SK-N-SH (cell line): Measurements from ENCODE around the gene CD72. TPM values are rescaled to one million over a fixed set of nuclear protein-coding genes. Genes with fewer than 3 reads are reported as not detected.

ENCODE experiments used
- CTCF ChIA-PET: fragments of 300-600, 350-600 bp; formaldehyde crosslinking; extraction: SDS; loops from one replicate; lab custom pipeline; 2021; lab: Yijun Ruan, JAX
- POLR2A ChIA-PET: fragments of 350-600 bp; sonication (Branson Sonifier 250); formaldehyde crosslinking; extraction: SDS; loops from one replicate; lab custom pipeline; 2020; ENCODE audit warnings: antibody characterized with exemption, inconsistent platforms; lab: Yijun Ruan, JAX
- DNase-seq: peaks from one replicate; pipeline ENCODE4 v3.0.0; 2012
- H2AFZ ChIP-seq: fragments of 200-600 bp; sonication (generic); 2 replicates; pipeline ENCODE4 v1.8.1; 2016; ENCODE audit warnings: antibody characterized with exemption, mild to moderate bottlenecking, low read depth
- H3F3A ChIP-seq: fragments of 200-600 bp; sonication (generic); replicated peaks from 2 replicates; pipeline ENCODE3; 2016; ENCODE audit warnings: antibody characterized with exemption, mild to moderate bottlenecking; ENCODE audit not compliant: insufficient read depth
- H3K27ac ChIP-seq, 2 experiments: fragments of 200-500 bp in 1 of 2; fragments of 200-600 bp in 1 of 2; sonication (Bioruptor generic) in 1 of 2; sonication (generic), shearing (Covaris generic) in 1 of 2; 2 replicates each; pipeline versions ENCODE4 v1.5.1 to v1.6.1; 2014 to 2016; ENCODE audit warnings: low read depth in 2 of 2, inconsistent platforms in 1 of 2, low read length in 1 of 2, mild to moderate bottlenecking in 1 of 2, mixed read lengths in 1 of 2
- H3K27me3 ChIP-seq: fragments of 200-600 bp; sonication (generic), shearing (Covaris generic); 2 replicates; pipeline ENCODE4 v1.6.1; 2016; ENCODE audit warnings: mixed run types; ENCODE audit not compliant: insufficient read depth
- H3K36me3 ChIP-seq, 2 experiments: fragments of 200-500 bp in 1 of 2; fragments of 200-600 bp in 1 of 2; sonication (Bioruptor generic) in 1 of 2; sonication (generic) in 1 of 2; replicated peaks in 1 of 2; 2 replicates each; pipeline versions ENCODE3 to v1.5.1; 2014 to 2016; ENCODE audit warnings: low read length in 1 of 2, mild to moderate bottlenecking in 1 of 2; ENCODE audit not compliant: insufficient read depth in 2 of 2, control insufficient read depth in 1 of 2
- H3K4me1 ChIP-seq, 2 experiments: fragments of 200-500 bp in 1 of 2; fragments of 200-600 bp in 1 of 2; sonication (Bioruptor generic) in 1 of 2; sonication (generic), shearing (Covaris generic) in 1 of 2; 2 replicates each; pipeline versions ENCODE4 v1.5.1 to v1.6.1; 2014 to 2016; ENCODE audit warnings: low read depth in 1 of 2, low read length in 1 of 2, mixed run types in 1 of 2; ENCODE audit not compliant: insufficient read depth in 2 of 2, control insufficient read depth in 1 of 2
- H3K4me2 ChIP-seq: fragments of 200-600 bp; sonication (generic), shearing (Covaris generic); 2 replicates; pipeline ENCODE4 v1.6.1; 2017; ENCODE audit warnings: mixed run types
- H3K4me3 ChIP-seq, 2 experiments: fragments of 200-500 bp in 1 of 2; fragments of 200-600 bp in 1 of 2; sonication (Bioruptor generic) in 1 of 2; sonication (generic), shearing (Covaris generic) in 1 of 2; 2 replicates each; pipeline versions ENCODE4 v1.5.1 to v1.8.1; 2014 to 2016; ENCODE audit warnings: low read depth in 2 of 2, inconsistent platforms in 1 of 2, low read length in 1 of 2, mild to moderate bottlenecking in 1 of 2, mixed read lengths in 1 of 2, moderate library complexity in 1 of 2
- H3K79me2 ChIP-seq: fragments of 200-600 bp; sonication (generic); 2 replicates; pipeline ENCODE4 v1.8.1; 2017; ENCODE audit warnings: mild to moderate bottlenecking; ENCODE audit not compliant: insufficient read depth
- H3K9ac ChIP-seq: fragments of 200-600 bp; sonication (generic); 2 replicates; pipeline ENCODE4 v1.6.1; 2017; ENCODE audit warnings: mixed run types
- H3K9me2 ChIP-seq: fragments of 200-600 bp; sonication (generic); 2 replicates; pipeline ENCODE4 v1.6.1; 2017; ENCODE audit warnings: mixed run types
- H3K9me3 ChIP-seq: fragments of 200-600 bp; sonication (generic); 2 replicates; pipeline ENCODE4 v1.6.1; 2017; ENCODE audit warnings: mixed run types, mild to moderate bottlenecking, moderate library complexity
- H4K20me1 ChIP-seq: fragments of 200-600 bp; sonication (generic); 2 replicates; pipeline ENCODE4 v1.6.1; 2017; ENCODE audit warnings: mild to moderate bottlenecking, mixed run types; ENCODE audit not compliant: insufficient read depth
- CHD2 ChIP-seq: fragments of 150-350 bp; IDR thresholded peaks from 2 replicates; pipeline ENCODE4 v1.6.1; 2018; ENCODE audit warnings: low read length; ENCODE audit not compliant: partially characterized antibody
- CTCF ChIP-seq: fragments of 200-600 bp; sonication (generic); IDR thresholded peaks from 2 replicates; pipeline ENCODE4 v1.6.1; 2017; ENCODE audit warnings: antibody characterized with exemption, mild to moderate bottlenecking, moderate library complexity
- GATA2 ChIP-seq: sonication (generic); formaldehyde crosslinking; IDR thresholded peaks from 2 replicates; pipeline ENCODE4 v1.5.0; 2020; ENCODE audit warnings: mild to moderate bottlenecking, missing genetic modification reagents
- JUND ChIP-seq: IDR thresholded peaks from 2 replicates; pipeline ENCODE4 v1.4.0; 2012
- NRF1 ChIP-seq: IDR thresholded peaks from 2 replicates; pipeline ENCODE4 v1.6.1; 2012; ENCODE audit warnings: low read depth, mild to moderate bottlenecking, low read length
- PBX3 ChIP-seq: IDR thresholded peaks from 2 replicates; pipeline ENCODE4; 2012
- POLR2AphosphoS5 ChIP-seq: IDR thresholded peaks from 2 replicates; pipeline ENCODE4 v1.6.1; 2012; ENCODE audit warnings: low read depth, low read length
- RAD21 ChIP-seq: IDR thresholded peaks from 2 replicates; pipeline ENCODE4 v1.6.1; 2012; ENCODE audit warnings: mild to moderate bottlenecking, low read length
- REST ChIP-seq: IDR thresholded peaks from 2 replicates; pipeline ENCODE4 v1.6.1; 2012; ENCODE audit warnings: mild to moderate bottlenecking, low read depth, low read length, moderate library complexity
- SIN3A ChIP-seq: IDR thresholded peaks from 2 replicates; pipeline ENCODE4 v1.6.1; 2012; ENCODE audit warnings: low read depth, mild to moderate bottlenecking, low read length, moderate library complexity, borderline replicate concordance
- TAF1 ChIP-seq: IDR thresholded peaks from 2 replicates; pipeline ENCODE4 v1.6.1; 2012; ENCODE audit warnings: low read depth, mild to moderate bottlenecking, low read length, moderate library complexity, borderline replicate concordance
- TCF12 ChIP-seq: IDR thresholded peaks from 2 replicates; pipeline ENCODE4 v1.4.0; 2012
- TEAD4 ChIP-seq: IDR thresholded peaks from 2 replicates; pipeline ENCODE4 v1.4.0; 2012; ENCODE audit warnings: mild to moderate bottlenecking, borderline replicate concordance; ENCODE audit not compliant: insufficient read depth
- YY1 ChIP-seq: IDR thresholded peaks from 2 replicates; pipeline ENCODE4 v1.4.0; 2012; ENCODE audit warnings: low read depth, mild to moderate bottlenecking
- ZBTB33 ChIP-seq: IDR thresholded peaks from 2 replicates; pipeline ENCODE4 v1.4.0; 2012; ENCODE audit warnings: low read depth, borderline replicate concordance
- WGBS: methylation state at CpG from one replicate; pipeline ENCODE4 v1.1.6; 2017; ENCODE audit warnings: low lambda C conversion rate; 5-methylcytosine and 5-hydroxymethylcytosine counted together
- polyA plus RNA-seq, 3 experiments: library from polyadenylated mRNA; depleted of rRNA; stranded (reverse); fragments of >200 nt; gene quantifications; 2 replicates each; pipeline ENCODE4 v1.2.3, GENCODE V29; 2012
- TF ChIP-seq, protein P1 (sequence below): IDR thresholded peaks from 2 replicates; pipeline ENCODE4 v1.4.0; 2012; ENCODE audit warnings: low read depth

Gene CD72
- polyA plus RNA-seq, 1 of the 3 experiments (the other 2 are of a cell fraction) = 2.7 TPM

- peak within 1 kb of the TSS; percentile 71 for H2AFZ ChIP-seq
- H4K20me1 ChIP-seq = no peaks in the 10 kb centered on the region
These were observed 40.1 kb upstream of the CD72 start, which contains the start of gene CCDC107 for GRCh38 chr9:35658137-35658967. CCDC107 (plus strand) TSS chr9:35658292; CDS start chr9:35658380, 88 bp downstream.

More at GRCh38 chr9:35658137-35658967, 40.1 kb upstream of the CD72 start, which contains the start of gene CCDC107:
- H3F3A ChIP-seq = peaks cover 27% of the 10 kb centered on the region
- peak within 1 kb of the TSS; percentile 97 to 98 for H3K27ac ChIP-seq
- WGBS = 0% methylated on average over 14 of the region's 67 CpGs
- ChIA-PET CTCF (interaction anchor here (0.6 to 6.0 kb wide), 44 partner anchors 8 to 578 kb away, joined by 3 to 86 read pairs (median 4); partner anchors contain the start of genes CA9, CD72, CREB3 and FANCG), POLR2A (interaction anchor here (0.8 to 3.8 kb wide), 7 partner anchors 11 to 562 kb away, joined by 3 to 20 read pairs (median 3); partner anchors contain the start of genes CREB3, PIGO and TLN1)
- H3K9ac ChIP-seq = peak within 1 kb of the TSS; percentile 88
- peak within 1 kb of the TSS; percentile 70 to 82 for H3K4me3 ChIP-seq
- DNase-seq = peak; percentile 98
- no peaks in the 10 kb centered on the region for H3K27me3 ChIP-seq
- peak; percentile 72 for TF ChIP-seq POLR2AphosphoS5
- no peak for TF ChIP-seq GATA2 (CRISPR knock-in tag)
- TF ChIP-seq REST = 0 out of 2 replicates have a peak, but pooled peaks have one; percentile 41
- TF ChIP-seq RAD21 = peak; percentile 25; the same call in 1 of the 2 replicates
- TF ChIP-seq NRF1 = peak; percentile 88
- TF ChIP-seq ZBTB33 = no peak
- 0 out of 2 replicates have a peak, but pooled peaks have one; percentile 59 for TF ChIP-seq SIN3A
- TF ChIP-seq TAF1 = peak; percentile 81
- no peak; the same call in 1 of the 2 replicates for TF ChIP-seq TCF12
- TF ChIP-seq CTCF = peak; percentile 65
- TF ChIP-seq PBX3 = no peak
- no peak for TF ChIP-seq JUND
- no peak for TF ChIP-seq TEAD4
- peak; percentile 84 for TF ChIP-seq YY1
- TF ChIP-seq, protein P1, sequence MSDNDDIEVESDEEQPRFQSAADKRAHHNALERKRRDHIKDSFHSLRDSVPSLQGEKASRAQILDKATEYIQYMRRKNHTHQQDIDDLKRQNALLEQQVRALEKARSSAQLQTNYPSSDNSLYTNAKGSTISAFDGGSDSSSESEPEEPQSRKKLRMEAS = no peak
- no peak for TF ChIP-seq CHD2
- peaks cover 0 to 11% of the 10 kb centered on the region in 2 experiments for H3K36me3 ChIP-seq
- peak within 1 kb of the TSS; percentile 80 for H3K4me2 ChIP-seq
- H3K9me3 ChIP-seq = no peaks in the 10 kb centered on the region
- peaks cover 0 to 14% of the 10 kb centered on the region in 2 experiments; a peak in 1 of 4 replicates for H3K4me1 ChIP-seq
- peaks cover 22% of the 10 kb centered on the region for H3K79me2 ChIP-seq
- H3K9me2 ChIP-seq = no peaks in the 10 kb centered on the region
